RWPE2 (cell line): ENCODE results near the gene CLRN2.

Source experiments
- ATAC-seq: fragments of 200-7000 bp; cut with Tn5 transposase; 3 replicates; pipeline ENCODE4 v1.9.1; 2021; ENCODE audit warnings: low read depth
- DNase-seq: peaks from one replicate; pipeline ENCODE4 v3.0.0-alpha.2; 2020; ENCODE audit warnings: low spot score
- H3K27ac ChIP-seq: fragments of 450-650 bp; 2 replicates; pipeline ENCODE4 v1.5.1; 2017; ENCODE audit warnings: mild to moderate bottlenecking; ENCODE audit not compliant: poor library complexity, severe bottlenecking
- H3K27me3 ChIP-seq: fragments of 250-450 bp; sonication (Bioruptor Pico); 2 replicates; pipeline ENCODE4 v1.5.1; 2021; ENCODE audit warnings: mild to moderate bottlenecking, moderate library complexity; ENCODE audit not compliant: insufficient read depth, poor library complexity, severe bottlenecking
- H3K36me3 ChIP-seq: fragments of 250-450 bp; sonication (Bioruptor Pico); 2 replicates; pipeline ENCODE4 v1.5.1; 2020; ENCODE audit warnings: low read depth, mild to moderate bottlenecking, moderate library complexity
- H3K4me1 ChIP-seq: fragments of 250-450 bp; sonication (Bioruptor Pico); 2 replicates; pipeline ENCODE4 v1.5.1; 2021; ENCODE audit warnings: mild to moderate bottlenecking, moderate library complexity; ENCODE audit not compliant: insufficient read depth, poor library complexity, severe bottlenecking
- H3K4me3 ChIP-seq: fragments of 250-450 bp; sonication (Bioruptor Pico); 2 replicates; pipeline ENCODE4 v1.5.1; 2021; ENCODE audit warnings: mild to moderate bottlenecking, moderate library complexity; ENCODE audit not compliant: severe bottlenecking
- H3K9me3 ChIP-seq: fragments of 250-450 bp; sonication (Bioruptor Pico); 2 replicates; pipeline ENCODE4 v1.5.1; 2021; ENCODE audit warnings: mild to moderate bottlenecking, moderate library complexity; ENCODE audit not compliant: severe bottlenecking
- TF ChIP-seq, protein P1 (sequence below): fragments of 450-650 bp; IDR thresholded peaks from one replicate; pipeline ENCODE4 v1.5.1; 2017; ENCODE audit warnings: mild to moderate bottlenecking, moderate library complexity; ENCODE audit not compliant: poor library complexity, severe bottlenecking

The CLRN2 gene

DNA sequence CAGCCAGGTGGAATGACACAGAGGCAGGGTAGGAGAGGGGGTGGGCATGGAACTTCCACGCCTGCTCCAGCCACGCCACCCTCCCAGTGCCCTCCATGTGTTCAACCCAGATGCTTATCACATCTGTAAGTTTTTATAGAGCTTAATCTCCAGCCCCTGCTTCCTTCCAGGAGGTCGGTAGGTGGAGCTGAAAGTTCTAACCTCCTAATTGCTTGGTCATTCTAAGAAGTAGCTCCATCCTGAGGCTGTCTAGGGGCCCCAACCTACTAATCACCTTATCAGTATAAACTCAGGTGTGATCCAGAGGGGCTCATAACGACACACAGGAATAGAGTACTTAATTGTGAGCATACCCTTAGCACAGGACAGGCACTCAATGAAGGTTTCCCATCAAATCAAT is 21.3 kb upstream of the CLRN2 start:
- DNase-seq (no peak), ATAC-seq (no peak)
- TF ChIP-seq, protein P1, sequence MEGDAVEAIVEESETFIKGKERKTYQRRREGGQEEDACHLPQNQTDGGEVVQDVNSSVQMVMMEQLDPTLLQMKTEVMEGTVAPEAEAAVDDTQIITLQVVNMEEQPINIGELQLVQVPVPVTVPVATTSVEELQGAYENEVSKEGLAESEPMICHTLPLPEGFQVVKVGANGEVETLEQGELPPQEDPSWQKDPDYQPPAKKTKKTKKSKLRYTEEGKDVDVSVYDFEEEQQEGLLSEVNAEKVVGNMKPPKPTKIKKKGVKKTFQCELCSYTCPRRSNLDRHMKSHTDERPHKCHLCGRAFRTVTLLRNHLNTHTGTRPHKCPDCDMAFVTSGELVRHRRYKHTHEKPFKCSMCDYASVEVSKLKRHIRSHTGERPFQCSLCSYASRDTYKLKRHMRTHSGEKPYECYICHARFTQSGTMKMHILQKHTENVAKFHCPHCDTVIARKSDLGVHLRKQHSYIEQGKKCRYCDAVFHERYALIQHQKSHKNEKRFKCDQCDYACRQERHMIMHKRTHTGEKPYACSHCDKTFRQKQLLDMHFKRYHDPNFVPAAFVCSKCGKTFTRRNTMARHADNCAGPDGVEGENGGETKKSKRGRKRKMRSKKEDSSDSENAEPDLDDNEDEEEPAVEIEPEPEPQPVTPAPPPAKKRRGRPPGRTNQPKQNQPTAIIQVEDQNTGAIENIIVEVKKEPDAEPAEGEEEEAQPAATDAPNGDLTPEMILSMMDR, result no peak
- no peak overlapping the region for H3K27ac ChIP-seq
- H3K36me3 ChIP-seq, result peaks cover 70% of the 10 kb centered on the region
- no peak overlapping the region for H3K4me3 ChIP-seq
- H3K9me3 ChIP-seq, result no peaks in the 10 kb centered on the region
- H3K4me1 ChIP-seq, result no peaks in the 10 kb centered on the region
- no peaks in the 10 kb centered on the region for H3K27me3 ChIP-seq

DNA sequence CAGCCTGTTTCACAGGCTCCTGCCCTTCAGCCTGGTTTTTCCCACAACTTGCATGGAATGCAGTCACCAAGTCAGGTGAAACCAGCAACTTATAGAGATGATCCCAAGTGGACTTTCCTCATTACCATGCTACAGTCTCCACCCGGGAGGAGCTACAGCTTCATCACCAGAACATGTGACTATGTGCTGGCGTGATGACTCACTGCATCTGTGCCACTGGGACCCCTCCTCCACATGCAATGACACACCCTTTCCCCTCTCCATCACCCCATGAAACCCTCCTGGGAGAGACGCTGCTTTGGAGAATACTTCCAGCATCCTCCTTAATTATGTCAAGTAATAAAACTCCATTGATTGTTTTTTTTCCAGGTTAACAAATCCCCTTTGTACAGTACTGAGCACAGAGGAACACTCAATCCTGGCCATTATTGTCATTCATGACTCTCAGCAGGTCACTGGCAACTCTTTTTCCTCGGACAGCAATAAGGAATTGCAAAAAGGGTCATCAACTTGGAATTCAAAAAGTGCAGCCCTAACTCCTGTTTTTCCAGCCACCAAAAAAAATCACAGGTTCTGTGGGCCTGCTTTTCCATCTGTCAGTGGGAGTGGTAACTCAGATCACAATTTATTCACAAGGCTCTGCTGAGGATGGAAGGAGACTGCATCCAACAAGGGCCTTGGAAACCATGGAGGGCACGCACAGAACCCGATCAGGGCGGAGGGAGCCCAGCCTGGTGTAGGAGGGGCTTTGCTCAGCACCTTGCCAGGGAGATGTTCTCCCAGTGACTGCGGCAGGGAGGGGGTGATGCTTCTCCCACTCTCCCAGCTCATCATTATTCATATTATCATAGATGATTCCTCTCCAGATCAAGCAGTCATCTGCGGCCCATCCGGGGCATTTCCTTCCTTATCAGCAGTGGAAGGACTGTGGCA is 20.4 kb upstream of the CLRN2 start:
- no peak overlapping the region for H3K27ac ChIP-seq
- no peak overlapping the region for H3K4me3 ChIP-seq
- H3K36me3 ChIP-seq, result peaks cover 70% of the 10 kb centered on the region
- H3K9me3 ChIP-seq, result no peaks in the 10 kb centered on the region
- no peaks in the 10 kb centered on the region for H3K27me3 ChIP-seq
- peak; percentile 58 for ATAC-seq
- DNase-seq, result no peak
- no peaks in the 10 kb centered on the region for H3K4me1 ChIP-seq
- TF ChIP-seq, protein P1, result no peak

DNA sequence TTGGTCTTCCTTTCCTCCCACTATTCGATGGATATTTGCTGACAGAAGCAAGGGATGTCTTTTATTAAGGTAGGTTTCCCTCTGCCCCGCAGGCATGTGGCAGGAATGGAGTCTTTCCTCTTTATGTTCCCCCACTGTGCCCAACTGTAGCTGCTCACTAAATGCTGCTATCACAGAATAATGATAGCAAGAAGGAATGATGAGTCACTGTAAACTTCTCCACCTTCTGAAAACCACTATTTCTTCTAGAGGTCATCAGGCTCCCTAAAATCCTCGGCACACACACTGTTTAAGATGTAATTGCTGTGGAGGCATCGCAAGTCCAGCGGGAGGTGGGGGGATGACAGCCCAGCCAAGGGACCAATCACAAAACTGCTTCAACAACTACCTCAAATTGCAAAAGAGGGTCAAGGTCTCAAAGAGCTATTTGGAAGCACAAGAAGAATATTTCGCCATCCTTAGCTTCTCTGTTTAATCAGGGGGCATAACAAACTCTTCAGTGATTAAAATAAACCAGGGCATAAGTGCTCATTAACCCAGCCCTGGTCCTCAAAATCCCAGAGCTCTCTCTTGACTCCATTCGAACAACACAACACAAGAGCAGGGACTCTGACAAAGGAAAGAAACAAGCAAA is 17.0 kb upstream of the CLRN2 start:
- Histone ChIP-seq H3K4me1 (no peaks in the 10 kb centered on the region), H3K9me3 (no peaks in the 10 kb centered on the region), H3K27me3 (no peaks in the 10 kb centered on the region), H3K4me3 (no peak overlapping the region), H3K27ac (no peak overlapping the region), H3K36me3 (peaks cover 67% of the 10 kb centered on the region)
- ATAC-seq (no peak), DNase-seq (no peak)
- TF ChIP-seq, protein P1, result no peak

DNA sequence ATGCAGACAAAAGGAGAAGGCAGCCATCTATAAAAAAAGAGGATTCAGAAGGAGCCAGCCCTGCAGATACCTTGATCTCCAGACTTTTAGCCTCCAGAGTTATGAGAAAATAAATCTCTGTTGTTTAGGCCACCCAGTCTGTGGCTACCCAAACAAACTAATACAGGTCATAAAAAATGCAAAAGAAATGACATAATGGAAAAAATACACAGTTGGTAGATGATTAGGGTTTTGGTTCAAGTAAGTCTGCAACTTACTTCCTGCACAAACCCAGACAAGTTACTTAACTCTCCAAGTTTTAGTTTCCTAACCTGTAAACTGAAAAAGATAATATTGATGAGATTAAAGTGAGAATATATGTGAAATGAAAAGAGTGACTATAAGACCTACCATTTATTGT is 14.4 kb upstream of the CLRN2 start:
- TF ChIP-seq, protein P1, result no peak
- ATAC-seq (no peak), DNase-seq (no peak)
- Histone ChIP-seq H3K4me1 (no peaks in the 10 kb centered on the region), H3K36me3 (peaks cover 74% of the 10 kb centered on the region), H3K27me3 (no peaks in the 10 kb centered on the region), H3K9me3 (no peaks in the 10 kb centered on the region), H3K27ac (no peak overlapping the region), H3K4me3 (no peak overlapping the region)
